HG03066 (cell line): ENCODE data around the gene MORN3.
"Not testable (repeated sequence)": the region's sequence is repeated elsewhere in the genome, so short reads cannot be mapped to it uniquely, and the experiment has no call there.

Source experiments
- ATAC-seq: cut with Tn5 transposase; IDR thresholded peaks from one replicate; pipeline ENCODE4 v1.9.1; 2021; ENCODE audit warnings: low read depth; ENCODE audit not compliant: unreplicated experiment

MORN3 gene, protein sequence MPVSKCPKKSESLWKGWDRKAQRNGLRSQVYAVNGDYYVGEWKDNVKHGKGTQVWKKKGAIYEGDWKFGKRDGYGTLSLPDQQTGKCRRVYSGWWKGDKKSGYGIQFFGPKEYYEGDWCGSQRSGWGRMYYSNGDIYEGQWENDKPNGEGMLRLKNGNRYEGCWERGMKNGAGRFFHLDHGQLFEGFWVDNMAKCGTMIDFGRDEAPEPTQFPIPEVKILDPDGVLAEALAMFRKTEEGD

DNA sequence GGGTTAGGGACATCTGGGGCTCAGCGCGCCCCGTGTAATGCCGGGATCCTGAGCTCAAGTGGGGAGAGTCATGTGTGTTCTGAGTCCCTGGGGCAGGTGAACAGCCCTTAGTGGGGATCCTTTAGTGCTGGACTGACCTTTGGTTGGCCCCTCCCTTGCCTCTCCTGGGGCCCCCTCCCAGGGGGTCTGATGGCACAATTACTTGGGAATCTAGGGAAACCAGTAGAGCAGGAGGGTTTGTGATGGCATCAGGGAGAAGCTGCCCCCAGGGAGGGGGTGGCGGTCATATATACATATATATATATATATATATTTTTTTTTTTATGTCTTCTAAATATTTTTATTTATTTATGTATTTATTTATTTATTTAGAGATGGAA, at the start of gene MORN3:
Gene MORN3, minus strand, starts transcription at position 134 of the 380 bp plus-strand sequence. CDS start 171 bp downstream, outside the sequence.
- ATAC-seq = no peak

- ATAC-seq = no peak
Observed at GRCh38 chr12:121718653-121719239, 49.3 kb upstream of the MORN3 start.

- ATAC-seq = no peak
Observed at GRCh38 chr12:121717041-121717699, 47.7 kb upstream of the MORN3 start.

DNA sequence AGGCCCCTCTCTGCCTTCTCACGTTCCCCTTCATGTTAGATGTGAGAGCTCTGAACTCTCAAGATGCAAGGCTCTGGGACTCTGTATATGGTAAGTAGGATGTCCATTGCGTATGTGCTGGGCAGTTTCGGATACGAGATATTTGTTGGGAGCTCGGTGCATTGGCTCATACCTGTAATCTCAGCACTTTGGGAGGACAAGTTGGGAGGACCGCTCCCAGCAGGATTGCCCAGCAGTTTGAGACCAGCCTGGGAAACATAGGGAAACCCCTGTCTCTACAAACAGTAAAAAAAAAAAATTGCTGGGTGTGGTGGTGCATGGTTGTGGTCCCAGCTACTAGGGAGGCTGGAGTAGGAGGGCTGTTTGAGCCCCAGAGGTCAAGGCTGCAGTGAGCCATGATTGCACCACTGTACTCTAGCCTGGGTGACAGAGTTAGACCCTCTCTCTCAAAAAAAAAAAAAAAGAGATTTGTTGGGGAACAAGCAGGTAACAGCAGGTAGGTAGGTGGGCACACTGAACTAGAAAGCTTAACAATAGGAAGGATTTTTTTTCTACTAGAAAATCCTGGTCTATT, 46.5 kb upstream of the MORN3 start:
- no peak for ATAC-seq

- ATAC-seq = not testable (repeated sequence)
Observed at GRCh38 chr12:121715055-121715454, 45.6 kb upstream of the MORN3 start.

GRCh38 chr12:121713793-121714192, 44.3 kb upstream of the MORN3 start:
- ATAC-seq = no peak

- ATAC-seq = no peak
Observed at GRCh38 chr12:121713257-121713777, 43.9 kb upstream of the MORN3 start.

DNA sequence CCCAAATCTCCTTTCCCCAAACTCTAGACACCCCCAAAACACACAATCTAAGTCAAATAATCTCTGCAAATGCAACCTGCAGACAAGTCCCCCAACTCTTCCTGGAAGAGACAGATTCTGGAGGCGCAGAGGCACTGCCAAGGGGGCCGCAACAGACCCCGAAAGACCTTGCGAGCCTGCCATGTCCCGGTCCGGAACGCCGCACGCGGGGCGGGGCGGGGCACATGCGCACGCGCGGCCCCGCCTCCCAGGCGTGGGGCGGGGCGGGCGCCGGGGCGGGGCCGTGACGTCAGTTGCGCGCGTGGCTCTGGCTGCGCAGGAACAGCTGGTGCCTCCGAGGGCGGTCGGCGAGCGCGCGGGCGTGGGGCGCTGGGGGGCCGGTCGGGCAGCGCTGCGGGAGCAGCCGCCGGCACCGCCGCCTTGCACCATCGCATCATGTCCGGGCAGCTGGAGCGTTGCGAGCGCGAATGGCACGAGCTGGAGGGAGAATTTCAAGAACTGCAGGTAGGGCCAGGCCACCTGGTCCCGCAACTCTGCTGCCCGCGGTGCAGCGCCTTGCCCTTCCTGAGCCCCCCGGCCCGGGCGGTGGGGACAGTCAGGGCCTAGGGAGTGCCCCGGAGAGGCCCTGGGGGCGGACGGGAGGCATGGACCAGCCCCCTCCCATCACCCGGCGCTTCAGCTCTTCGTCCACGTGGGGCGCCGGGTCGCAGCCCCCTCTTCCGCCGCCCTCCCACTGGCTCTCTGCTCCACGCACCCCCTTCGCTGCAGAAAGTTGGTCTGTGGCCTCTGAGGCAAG, 43.2 kb upstream of the MORN3 start, which contains the start of gene TMEM120B:
Gene TMEM120B, plus strand, starts transcription at position 292 of the 796 bp plus-strand sequence. Its CDS starts 144 bp downstream, at position 436.
- ATAC-seq = peak; percentile 80

DNA sequence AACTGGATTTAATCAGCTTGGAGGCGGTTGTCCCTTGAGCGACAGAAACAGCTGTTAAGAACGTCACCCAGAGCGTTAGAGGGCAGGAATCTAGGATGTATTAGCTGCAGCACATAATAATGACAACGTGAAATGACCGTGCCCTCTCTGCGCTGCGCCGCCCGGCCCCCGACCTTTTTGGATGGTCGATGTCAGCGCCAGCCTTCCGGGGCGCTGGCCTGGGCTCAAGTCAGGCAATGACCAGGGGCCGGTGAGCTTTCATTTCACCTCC, 42.7 kb upstream of the MORN3 start:
- peak; percentile 31 for ATAC-seq

DNA sequence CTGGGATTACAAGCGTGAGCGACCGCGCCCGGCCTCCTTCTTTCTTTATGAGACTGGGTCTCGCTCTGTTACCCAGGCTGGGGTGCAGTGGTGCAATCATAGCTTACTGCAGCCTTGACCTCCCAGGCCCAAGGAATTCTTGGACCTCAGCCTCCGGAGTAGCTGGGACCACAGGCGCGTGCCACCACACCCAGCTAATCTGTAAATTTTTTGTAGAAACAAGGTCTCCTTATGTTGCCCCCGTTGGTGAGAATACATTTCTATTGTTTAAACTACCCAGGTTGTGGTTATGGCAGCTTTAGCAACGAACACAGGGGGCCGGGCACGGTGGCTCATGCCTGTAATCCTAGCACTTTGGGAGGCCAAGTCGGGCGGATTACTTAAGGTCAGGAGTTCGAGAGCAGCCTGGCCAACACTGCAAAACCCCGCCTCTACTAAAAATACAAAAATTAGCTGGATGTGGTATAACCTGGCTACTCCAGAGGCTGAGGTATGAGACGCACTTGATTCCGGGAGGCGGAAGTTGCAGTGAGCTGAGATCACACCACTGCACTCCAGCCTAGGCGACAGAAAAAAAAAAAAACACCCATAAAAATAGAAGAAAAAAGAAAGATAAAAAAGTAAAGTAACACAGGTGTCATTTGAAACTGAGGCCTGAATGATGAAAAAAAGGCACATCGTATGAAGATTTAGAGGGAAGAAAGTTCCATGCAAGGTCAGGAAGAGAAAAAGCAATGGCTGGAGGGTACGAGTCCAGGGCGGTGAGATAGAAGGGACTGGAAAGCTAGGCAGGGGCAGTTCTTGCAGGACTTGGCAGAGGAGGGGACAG, 42.1 kb upstream of the MORN3 start:
- ATAC-seq = no peak

DNA sequence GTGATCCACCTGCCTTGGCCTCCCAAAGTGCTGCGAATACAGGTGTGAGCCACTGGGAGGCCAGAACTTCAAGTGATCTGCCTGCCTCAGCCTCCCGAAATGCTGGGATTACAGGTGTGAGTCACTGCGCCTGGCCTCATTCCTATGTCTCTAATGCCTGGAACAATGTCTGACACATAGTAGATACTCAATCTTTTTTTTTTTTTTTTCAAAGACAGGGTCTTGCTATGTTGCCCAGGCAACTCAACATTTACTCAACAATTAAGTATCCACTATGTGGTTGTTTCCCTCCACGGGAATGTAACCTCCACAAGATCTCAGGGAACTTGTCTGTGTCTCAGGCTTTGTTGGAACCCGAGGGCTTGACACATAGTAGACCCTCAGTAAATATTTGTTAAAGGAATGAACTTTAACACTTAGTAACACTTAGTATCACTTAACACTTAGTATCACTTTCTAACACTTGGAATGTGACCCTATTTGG, 40.1 kb upstream of the MORN3 start:
- no peak for ATAC-seq

DNA sequence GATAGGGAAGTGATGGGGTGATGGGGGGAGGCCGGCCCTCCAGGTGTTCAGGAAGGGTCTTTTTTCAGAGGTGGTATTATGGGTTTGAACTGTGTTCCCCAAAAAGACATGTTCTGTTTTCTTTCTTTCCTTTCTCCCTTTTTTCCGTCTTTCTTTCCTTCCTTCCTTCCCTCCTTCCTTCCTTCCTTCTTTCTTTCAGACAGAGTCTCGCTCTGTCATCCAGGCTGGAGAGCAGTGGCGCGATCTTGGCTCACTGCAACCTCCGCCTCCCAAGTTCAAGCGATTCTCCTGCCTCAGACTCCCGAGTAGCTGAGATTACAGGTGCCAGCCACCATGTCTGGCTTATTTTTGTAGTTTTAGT, 39.6 kb upstream of the MORN3 start:
- not testable (repeated sequence) for ATAC-seq

GRCh38 chr12:121708313-121709063, 39.0 kb upstream of the MORN3 start:
- ATAC-seq = no peak

- ATAC-seq = no peak
Observed at GRCh38 chr12:121705514-121705913, 36.1 kb upstream of the MORN3 start.

GRCh38 chr12:121702944-121703343, 33.5 kb upstream of the MORN3 start:
- ATAC-seq = no peak

DNA sequence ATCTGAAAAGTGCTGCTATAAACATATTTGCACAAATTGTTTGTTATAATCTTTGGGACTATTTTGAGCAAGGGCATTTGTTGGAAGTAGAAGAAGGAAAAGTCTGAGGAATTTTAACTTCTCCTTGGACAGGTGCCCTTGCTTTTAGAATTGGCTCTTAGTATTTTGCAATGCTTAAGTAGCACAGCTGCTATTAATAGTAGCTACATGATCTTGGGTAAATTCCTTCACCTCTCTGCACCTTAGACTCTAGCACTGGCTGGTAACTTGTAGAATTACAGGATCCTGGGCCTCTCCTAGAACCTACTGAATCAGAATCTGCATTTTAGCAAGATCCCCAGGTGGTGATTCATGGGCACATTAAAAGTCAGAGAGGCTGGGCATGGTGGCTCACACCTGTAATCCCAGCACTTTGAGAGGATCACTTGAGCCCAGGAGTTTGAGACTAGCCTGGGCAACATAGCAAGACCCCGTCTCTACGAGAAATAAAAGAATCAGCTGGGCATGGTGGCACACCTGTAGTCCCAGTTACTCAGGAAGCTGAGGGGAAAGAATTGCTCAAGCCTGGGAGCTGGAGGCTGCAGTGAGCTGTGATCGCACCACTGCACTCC, 32.3 kb upstream of the MORN3 start:
- ATAC-seq = no peak

DNA sequence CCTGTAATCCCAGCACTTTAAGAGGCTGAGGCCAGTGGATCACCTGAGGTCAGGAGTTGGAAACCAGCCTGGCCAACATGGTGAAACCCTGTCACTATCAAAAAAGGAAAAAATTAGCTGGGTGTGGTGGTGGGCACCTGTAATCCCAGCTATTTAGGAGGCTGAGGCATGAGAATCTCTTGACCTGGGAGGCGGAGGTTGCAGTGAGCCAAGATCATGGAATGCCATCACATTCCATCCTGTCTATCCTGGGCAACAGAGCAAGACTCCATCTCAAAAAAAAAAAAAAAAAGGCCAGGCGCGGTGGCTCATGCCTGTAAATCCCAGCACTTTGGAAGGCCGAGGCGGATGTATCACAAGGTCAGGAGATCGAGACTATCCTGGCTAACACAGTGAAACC, 28.4 kb upstream of the MORN3 start:
- not testable (repeated sequence) for ATAC-seq

DNA sequence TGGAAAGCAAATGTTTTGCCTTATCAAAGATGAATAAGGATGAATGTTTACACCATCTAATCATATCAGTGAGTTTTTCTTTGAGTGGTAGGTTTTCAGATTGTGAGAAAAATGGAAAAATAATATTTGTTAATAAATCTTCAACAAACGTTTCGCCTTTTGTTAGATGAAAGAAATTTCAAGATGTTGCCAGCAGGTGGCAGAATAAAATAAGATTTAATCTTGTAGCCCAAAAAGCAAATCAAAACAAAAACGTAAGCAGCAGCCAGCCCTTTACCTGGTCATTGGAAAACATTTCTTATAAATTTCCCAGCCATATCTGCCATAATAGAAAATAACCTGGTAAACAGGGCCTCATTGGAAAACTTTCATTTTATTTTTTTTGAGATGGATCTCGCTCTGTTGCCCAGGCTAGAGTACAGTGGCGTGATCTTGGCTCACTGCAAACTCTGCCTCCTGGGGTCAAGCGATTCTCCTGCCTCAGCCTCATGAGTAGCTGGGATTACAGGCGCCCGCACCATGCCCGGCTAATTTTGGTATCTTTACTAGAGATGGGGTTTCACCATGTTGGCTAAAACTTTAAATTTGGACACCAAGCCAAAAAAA, 27.7 kb upstream of the MORN3 start:
- ATAC-seq = no peak
